K562 (cell line): Measurements from ENCODE around the gene LY6G6C. TPM values are rescaled to one million over a fixed set of nuclear protein-coding genes. Genes with fewer than 3 reads are reported as not detected.

ENCODE experiments used
- BCL6 ChIP-seq: fragments of 250-450 bp; sonication (Bioruptor Pico); IDR thresholded peaks from 2 replicates; pipeline ENCODE4 v1.4.0; 2020
- CEBPZ ChIP-seq: fragments of 150-350 bp; IDR thresholded peaks from 2 replicates; pipeline ENCODE4 v1.6.1; 2014; ENCODE audit warnings: low read depth, mild to moderate bottlenecking, low read length, borderline replicate concordance
- JUN ChIP-seq, 2 experiments: sonication (generic) in 1 of 2; formaldehyde crosslinking in 1 of 2; IDR thresholded peaks; 2 replicates each; pipeline versions ENCODE4 v1.6.1 to v1.8.0; 2012 to 2022; ENCODE audit warnings: borderline replicate concordance in 2 of 2, mild to moderate bottlenecking in 2 of 2, improper control_type of control experiment in 1 of 2, low read depth in 1 of 2, low read length in 1 of 2, missing genetic modification reagents in 1 of 2
- PHTF2 ChIP-seq: fragments of 250-450 bp; sonication (Bioruptor Pico); IDR thresholded peaks from 2 replicates; pipeline ENCODE4 v1.5.0; 2021; ENCODE audit warnings: mild to moderate bottlenecking
- PURB ChIP-seq: sonication (generic); formaldehyde crosslinking; IDR thresholded peaks from 2 replicates; pipeline ENCODE4 v1.9.0; 2021; ENCODE audit warnings: low read depth, mild to moderate bottlenecking, missing genetic modification reagents
- RB1 ChIP-seq: fragments of 450-650 bp; IDR thresholded peaks from 2 replicates; pipeline ENCODE4 v1.6.1; 2017; ENCODE audit warnings: low read depth, mild to moderate bottlenecking
- SMAD2 ChIP-seq: fragments of 150-350 bp; IDR thresholded peaks from 2 replicates; pipeline ENCODE4 v1.6.1; 2014; ENCODE audit warnings: low read depth, mild to moderate bottlenecking, low read length
- SP2 ChIP-seq: IDR thresholded peaks from 2 replicates; pipeline ENCODE4 v1.6.1; 2011; ENCODE audit warnings: mild to moderate bottlenecking, low read depth, low read length, moderate library complexity; ENCODE audit not compliant: poor library complexity, severe bottlenecking; ENCODE audit errors: extremely low read depth
- TAF9B ChIP-seq: fragments of 450-650 bp; IDR thresholded peaks from 2 replicates; pipeline ENCODE4 v1.6.1; 2018; ENCODE audit warnings: mild to moderate bottlenecking; ENCODE audit not compliant: partially characterized antibody
- TBL1XR1 ChIP-seq, 2 experiments: IDR thresholded peaks; 2 replicates each; pipeline ENCODE4 v1.6.1; 2012; ENCODE audit warnings: improper control_type of control experiment in 2 of 2, low read length in 2 of 2, mild to moderate bottlenecking in 1 of 2
- TEAD2 ChIP-seq: fragments of 450-650 bp; IDR thresholded peaks from 2 replicates; pipeline ENCODE4 v1.6.1; 2016; ENCODE audit warnings: missing genetic modification characterization, control low read depth, missing compliant biosample characterization
- THRB ChIP-seq: fragments of 450-650 bp; formaldehyde crosslinking; conservative IDR thresholded peaks from 2 replicates; pipeline ENCODE4 v1.4.0; 2022; ENCODE audit warnings: mild to moderate bottlenecking, missing genetic modification characterization
- TSHZ1 ChIP-seq: fragments of 250-450 bp; sonication (Bioruptor Pico); IDR thresholded peaks from 2 replicates; pipeline ENCODE4 v1.4.0; 2020; ENCODE audit warnings: mild to moderate bottlenecking, moderate library complexity
- ZBTB8A ChIP-seq: fragments of 450-650 bp; IDR thresholded peaks from 2 replicates; pipeline ENCODE4 v1.6.1; 2018; ENCODE audit warnings: mild to moderate bottlenecking, moderate library complexity; ENCODE audit not compliant: partially characterized antibody
- ZNF253 ChIP-seq: fragments of 250-450 bp; sonication (Bioruptor Pico); conservative IDR thresholded peaks from 2 replicates; pipeline ENCODE4 v1.6.1; 2021; ENCODE audit warnings: mild to moderate bottlenecking
- ZNF583 ChIP-seq: fragments of 250-450 bp; sonication (Bioruptor Pico); IDR thresholded peaks from 2 replicates; pipeline ENCODE4 v1.4.0; 2020
- ZNF586 ChIP-seq: fragments of 450-650 bp; formaldehyde crosslinking; conservative IDR thresholded peaks from 2 replicates; pipeline ENCODE4 v1.4.0; 2020; ENCODE audit warnings: mild to moderate bottlenecking, moderate library complexity
- ZNF589 ChIP-seq: fragments of 200-800 bp; sonication (Bioruptor generic); IDR thresholded peaks from 2 replicates; pipeline ENCODE4 v1.6.1; 2016; ENCODE audit warnings: low read depth, missing genetic modification characterization, missing compliant biosample characterization
- ZNF695 ChIP-seq: fragments of 450-650 bp; formaldehyde crosslinking; IDR thresholded peaks from 2 replicates; pipeline ENCODE4 v1.4.0; 2020; ENCODE audit warnings: mild to moderate bottlenecking, moderate library complexity
- ZNF778 ChIP-seq: fragments of 450-650 bp; formaldehyde crosslinking; IDR thresholded peaks from 2 replicates; pipeline ENCODE4 v1.4.0; 2020; ENCODE audit warnings: mild to moderate bottlenecking, moderate library complexity
- polyA plus RNA-seq, 8 experiments: library from polyadenylated mRNA; depleted of rRNA in 4 of 8; stranded (reverse) in 5 of 8; unstranded in 3 of 8; fragments of >200 nt; fragmentation: Nextera tagmentation in 2 of 8; fragmentation: Illumina TruSeq in 1 of 8; extraction: Ambion mirVana in 2 of 8; extraction: Trizol in 1 of 8; gene quantifications; 2 replicates each; pipeline versions ENCODE4 v1.2.1 to v1.2.3, GENCODE V29; 2011 to 2014; ENCODE audit warnings: inconsistent platforms in 1 of 8, missing spikeins in 1 of 8
- total RNA-seq, 7 experiments: library from RNA; depleted of rRNA in 6 of 7; stranded (reverse); fragments of >200 nt in 6 of 7; fragmentation: Illumina TruSeq in 2 of 7; extraction: Trizol in 2 of 7; gene quantifications; 2 replicates each; pipeline versions ENCODE4 v1.2.1 to v1.2.3, GENCODE V29; 2011 to 2021; ENCODE audit warnings: low replicate concordance in 1 of 7

Gene LY6G6C
- total and polyA plus RNA-seq, 9 of the 15 experiments (the other 6 are each of a cell fraction or from before 2014, with no cell fraction given): 0.06 to 0.20 TPM; not detected in 7

GRCh38 chr6:31769684-31770371 lies 48.3 kb upstream of the LY6G6C start (continued):
- TF ChIP-seq CEBPZ (no peak), TAF9B (no peak), ZNF695 (CRISPR knock-in tag) (no peak), ZNF589 (no peak), ZBTB8A (no peak), RB1 (peak; percentile 98), JUN (IDR thresholded peaks at IDR 0.05; ENCODE audit: borderline replicate concordance, low read depth, low read length) (peak; percentile 89), JUN (CRISPR knock-in tag; IDR thresholded peaks at IDR 0.05; ENCODE audit: borderline replicate concordance) (0 out of 2 replicates have a peak, but pooled peaks have one; percentile 47), SMAD2 (no peak), ZNF586 (CRISPR knock-in tag) (no peak), ZNF253 (CRISPR knock-in tag) (no peak), TSHZ1 (CRISPR knock-in tag) (no peak), PURB (CRISPR knock-in tag) (no peak; the same call in 1 of the 2 replicates), PHTF2 (CRISPR knock-in tag) (no peak), BCL6 (no peak), ZNF778 (CRISPR knock-in tag) (no peak), ZNF583 (no peak), TBL1XR1 (IDR thresholded peaks at IDR 0.05; ENCODE audit: low read length in 2 of 2) (peak; percentile 66 to 76; a peak in 2 of 4 replicates), THRB (CRISPR knock-in tag) (peak; percentile 92), TEAD2 (no peak), SP2 (no peak)
